ENCODE measurements around the gene IL20.

- no peak for TF ChIP-seq POLR2AphosphoS5 (IDR thresholded peaks at IDR 0.05)
- peak in 1 of 6 experiments; percentile 20 for TF ChIP-seq CTCF (IDR thresholded peaks at IDR 0.05)
- no peak for TF ChIP-seq EP300 (IDR thresholded peaks at IDR 0.05)
Measured at GRCh38 chr1:206907304-206907991, 42.0 kb downstream of the IL20 start.
